ENCODE data around the gene NDUFB5. TPM values are rescaled to one million over a fixed set of nuclear protein-coding genes. Genes with fewer than 3 reads are reported as not detected.

NDUFB5 gene
- total and polyA plus RNA-seq, 9 donors, result 66.6 to 185 (median 71.8) TPM

DNA sequence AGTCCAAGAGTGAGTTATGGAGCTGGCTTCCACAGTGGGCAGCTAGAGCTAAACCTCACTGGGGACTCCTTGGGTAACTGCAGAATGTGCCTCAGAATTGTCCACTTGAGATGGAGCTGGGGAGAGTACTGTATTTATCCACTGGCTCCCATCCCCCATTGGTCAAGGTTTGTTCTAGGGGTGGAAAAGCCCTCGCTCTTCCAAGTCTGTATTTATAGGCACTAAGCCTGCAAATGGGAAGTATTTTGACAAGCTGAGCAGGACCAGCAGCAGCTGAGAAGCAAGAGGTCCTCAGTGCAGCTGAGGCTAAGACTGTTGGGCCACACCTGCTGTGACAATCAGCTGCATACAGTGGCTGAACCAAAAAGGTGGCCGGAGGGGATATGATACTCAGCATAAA, 54.0 kb downstream of the NDUFB5 start:
- intact Hi-C loops (cut with DNase I), result loop anchor here in 1 of 4 donors (5.0 kb wide), 1 partner anchor 51 kb away; no protein-coding TSS in a partner anchor
- Histone ChIP-seq H3K36me3 (no peaks in the 10 kb centered on the region), H3K9me3 (no peaks in the 10 kb centered on the region), H3K27me3 (no peaks in the 10 kb centered on the region), H3K4me3 (no peak overlapping the region), H3K4me1 (ENCODE audit: insufficient read depth) (peaks cover 6% of the 10 kb centered on the region), H3K27ac (no peak overlapping the region)
- WGBS, 3 donors, result 67 to 72% (median 67%) methylated on average over 2 of the region's 2 CpGs
- TF ChIP-seq POLR2A (IDR thresholded peaks at IDR 0.05), result no peak
- no peak for TF ChIP-seq EP300 (IDR thresholded peaks at IDR 0.05)
- TF ChIP-seq, protein P1, sequence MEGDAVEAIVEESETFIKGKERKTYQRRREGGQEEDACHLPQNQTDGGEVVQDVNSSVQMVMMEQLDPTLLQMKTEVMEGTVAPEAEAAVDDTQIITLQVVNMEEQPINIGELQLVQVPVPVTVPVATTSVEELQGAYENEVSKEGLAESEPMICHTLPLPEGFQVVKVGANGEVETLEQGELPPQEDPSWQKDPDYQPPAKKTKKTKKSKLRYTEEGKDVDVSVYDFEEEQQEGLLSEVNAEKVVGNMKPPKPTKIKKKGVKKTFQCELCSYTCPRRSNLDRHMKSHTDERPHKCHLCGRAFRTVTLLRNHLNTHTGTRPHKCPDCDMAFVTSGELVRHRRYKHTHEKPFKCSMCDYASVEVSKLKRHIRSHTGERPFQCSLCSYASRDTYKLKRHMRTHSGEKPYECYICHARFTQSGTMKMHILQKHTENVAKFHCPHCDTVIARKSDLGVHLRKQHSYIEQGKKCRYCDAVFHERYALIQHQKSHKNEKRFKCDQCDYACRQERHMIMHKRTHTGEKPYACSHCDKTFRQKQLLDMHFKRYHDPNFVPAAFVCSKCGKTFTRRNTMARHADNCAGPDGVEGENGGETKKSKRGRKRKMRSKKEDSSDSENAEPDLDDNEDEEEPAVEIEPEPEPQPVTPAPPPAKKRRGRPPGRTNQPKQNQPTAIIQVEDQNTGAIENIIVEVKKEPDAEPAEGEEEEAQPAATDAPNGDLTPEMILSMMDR (IDR thresholded peaks at IDR 0.05), result no peak
- no peak for DNase-seq

DNA sequence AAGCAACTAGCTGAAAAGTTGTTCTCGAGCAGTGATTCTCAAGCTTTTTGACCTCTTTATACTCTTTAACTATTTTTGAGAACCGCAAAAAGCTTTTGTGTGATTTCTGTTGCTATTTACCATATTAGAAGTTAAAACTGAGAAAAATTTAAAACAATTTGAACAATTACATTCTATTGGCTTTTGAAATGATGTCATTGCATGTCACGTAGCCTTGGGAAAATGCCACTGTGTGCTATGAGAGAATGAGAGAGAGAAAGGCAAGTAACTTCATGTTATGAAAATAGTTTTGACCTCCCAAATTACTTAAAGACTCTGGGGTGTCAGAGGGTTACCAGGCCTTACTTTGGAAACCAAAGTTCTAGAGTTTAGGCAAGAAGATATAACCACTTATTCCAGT, 56.3 kb downstream of the NDUFB5 start:
- TF ChIP-seq, protein P1 (IDR thresholded peaks at IDR 0.05), result no peak
- TF ChIP-seq EP300 (IDR thresholded peaks at IDR 0.05), result no peak
- TF ChIP-seq POLR2A (IDR thresholded peaks at IDR 0.05), result no peak
- Histone ChIP-seq H3K27ac (no peak overlapping the region), H3K27me3 (no peaks in the 10 kb centered on the region), H3K4me3 (no peak overlapping the region), H3K36me3 (no peaks in the 10 kb centered on the region), H3K9me3 (no peaks in the 10 kb centered on the region), H3K4me1 (ENCODE audit: insufficient read depth) (peaks cover 2% of the 10 kb centered on the region)
- intact Hi-C loops (cut with DNase I), result no loop called here
- WGBS, 3 donors, result 68 to 83% (median 80%) methylated on average over 3 of the region's 3 CpGs
- DNase-seq, result no peak

DNA sequence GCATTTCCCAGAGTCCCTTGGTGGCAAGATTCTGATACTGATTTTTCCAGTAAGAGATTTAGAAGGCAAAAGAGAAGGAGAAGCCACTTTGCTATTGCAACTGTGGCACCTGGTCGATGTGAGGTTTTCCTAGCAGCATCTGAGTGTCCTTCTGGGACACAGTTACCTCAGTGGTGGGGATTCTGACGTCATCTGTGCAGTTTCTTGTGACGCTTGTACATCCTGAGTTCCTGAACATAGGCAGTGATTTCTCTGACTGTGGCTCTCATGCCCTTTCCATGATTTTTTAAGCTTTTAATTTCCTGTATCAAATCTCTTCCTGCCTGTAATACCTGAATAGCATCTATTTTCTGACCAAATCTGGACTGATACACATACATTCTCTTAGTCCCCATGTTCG, 57.2 kb downstream of the NDUFB5 start:
- Histone ChIP-seq H3K4me1 (ENCODE audit: insufficient read depth) (peaks cover 10% of the 10 kb centered on the region), H3K27me3 (no peaks in the 10 kb centered on the region), H3K9me3 (no peaks in the 10 kb centered on the region), H3K36me3 (no peaks in the 10 kb centered on the region), H3K4me3 (no peak overlapping the region), H3K27ac (no peak overlapping the region)
- DNase-seq, result no peak
- WGBS, 3 donors, result 78 to 84% (median 83%) methylated on average over 4 of the region's 4 CpGs
- intact Hi-C loops (cut with DNase I), result no loop called here
- TF ChIP-seq, protein P1 (IDR thresholded peaks at IDR 0.05), result no peak
- TF ChIP-seq EP300 (IDR thresholded peaks at IDR 0.05), result no peak
- no peak for TF ChIP-seq POLR2A (IDR thresholded peaks at IDR 0.05)

- 67 to 85% (median 73%) methylated on average over 1 of the region's 1 CpG for WGBS, 3 donors
- H3K27ac ChIP-seq, result no peak overlapping the region
- TF ChIP-seq POLR2A (IDR thresholded peaks at IDR 0.05) (no peak), EP300 (IDR thresholded peaks at IDR 0.05) (no peak)
- TF ChIP-seq, protein P1 (IDR thresholded peaks at IDR 0.05), result no peak
These were observed 58.5 kb downstream of the NDUFB5 start for GRCh38 chr3:179663093-179663492.

More at GRCh38 chr3:179663093-179663492, 58.5 kb downstream of the NDUFB5 start:
- Histone ChIP-seq H3K4me1 (ENCODE audit: insufficient read depth) (peaks cover 10% of the 10 kb centered on the region), H3K27me3 (no peaks in the 10 kb centered on the region), H3K36me3 (no peaks in the 10 kb centered on the region), H3K9me3 (no peaks in the 10 kb centered on the region), H3K4me3 (no peak overlapping the region)
- DNase-seq, result no peak
- intact Hi-C loops (cut with DNase I), result no loop called here

All from ovary (tissue), 9 donors.